GM21390 (cell line): ENCODE measurements around the gene OTOG.
"Not testable (repeated sequence)": the region's sequence is repeated elsewhere in the genome, so short reads cannot be mapped to it uniquely, and the experiment has no call there.

Experiments
- ATAC-seq: cut with Tn5 transposase; IDR thresholded peaks from one replicate; pipeline ENCODE4 v1.9.1; 2021; ENCODE audit not compliant: unreplicated experiment

The OTOG gene

GRCh38 chr11:17622711-17623110, 75.7 kb downstream of the OTOG start:
- ATAC-seq = not testable (repeated sequence)

GRCh38 chr11:17629113-17629512, 82.1 kb downstream of the OTOG start:
- no peak for ATAC-seq

GRCh38 chr11:17630936-17631335, 83.9 kb downstream of the OTOG start:
- ATAC-seq = no peak

GRCh38 chr11:17631702-17632365, 84.8 kb downstream of the OTOG start:
- ATAC-seq = no peak

- ATAC-seq = no peak
Measured at GRCh38 chr11:17633279-17633986, 86.4 kb downstream of the OTOG start.

GRCh38 chr11:17633987-17634775, 87.1 kb downstream of the OTOG start:
- no peak for ATAC-seq

- ATAC-seq = no peak
Measured at GRCh38 chr11:17634776-17635550, 87.9 kb downstream of the OTOG start.

- ATAC-seq = no peak
Measured at GRCh38 chr11:17635551-17635938, 88.5 kb downstream of the OTOG start.

- no peak for ATAC-seq
Measured at GRCh38 chr11:17636721-17637120, 89.7 kb downstream of the OTOG start.

GRCh38 chr11:17637901-17638300, 90.8 kb downstream of the OTOG start:
- no peak for ATAC-seq

- ATAC-seq = no peak
Measured at GRCh38 chr11:17638311-17638710, 91.3 kb downstream of the OTOG start.

- no peak for ATAC-seq
Measured at GRCh38 chr11:17639091-17639490, 92.0 kb downstream of the OTOG start.

- ATAC-seq = no peak
Measured at GRCh38 chr11:17639781-17640180, 92.7 kb downstream of the OTOG start.

- ATAC-seq = no peak
Measured at GRCh38 chr11:17640493-17641164, 93.6 kb downstream of the OTOG start.

- ATAC-seq = no peak
Measured at GRCh38 chr11:17641792-17642350, 94.8 kb downstream of the OTOG start.

- ATAC-seq = no peak
Measured at GRCh38 chr11:17642370-17642769, 95.3 kb downstream of the OTOG start.

GRCh38 chr11:17642980-17643379, 95.9 kb downstream of the OTOG start:
- no peak for ATAC-seq

- ATAC-seq = no peak
Measured at GRCh38 chr11:17643506-17644405, 96.7 kb downstream of the OTOG start.
